ENCODE data around the gene TNFRSF9. TPM values are rescaled to one million over a fixed set of nuclear protein-coding genes. Genes with fewer than 3 reads are reported as not detected.

The TNFRSF9 gene
- total RNA-seq, 1 experiment from 2014 or later, result 0.23 TPM

Other genes with a start within 250 kb of the TNFRSF9 start
- 106 TPM for gene VAMP3, start 169.5 kb downstream of the TNFRSF9 start, total RNA-seq (2021; ENCODE audit: unreplicated experiment)
- 17.0 TPM for gene PER3, start 156.5 kb downstream of the TNFRSF9 start, total RNA-seq (2021; ENCODE audit: unreplicated experiment)
- not detected for gene UTS2, start 87.8 kb downstream of the TNFRSF9 start, total RNA-seq (2021; ENCODE audit: unreplicated experiment)
- 448 TPM for gene PARK7, start 20.9 kb upstream of the TNFRSF9 start, total RNA-seq (2021; ENCODE audit: unreplicated experiment)
- 299 TPM for gene ERRFI1, start 85.5 kb upstream of the TNFRSF9 start, total RNA-seq (2021; ENCODE audit: unreplicated experiment)

All from Panc1 (cell line).